ENCODE data around the gene CBLB. TPM values are rescaled to one million over a fixed set of nuclear protein-coding genes. Genes with fewer than 3 reads are reported as not detected.

Gene CBLB
- total and polyA plus RNA-seq, 4 donors = 3.1 to 22.8 (median 9.8) TPM

GRCh38 chr3:105905328-105905727, 36.5 kb upstream of the CBLB start:
- DNase-seq (ENCODE audit: low spot score) = no peak
- Histone ChIP-seq H3K36me3 (ENCODE audit: control insufficient read depth in 4 of 4, insufficient read depth in 3 of 4, low read depth in 1 of 4, low read length in 3 of 4) (no peaks in the 10 kb centered on the region), H3K27ac (ENCODE audit: low read depth in 1 of 2, low read length in 2 of 2) (no peak overlapping the region), H3K4me1 (ENCODE audit: control insufficient read depth in 4 of 4, insufficient read depth in 4 of 4, low read length in 3 of 4) (no peaks in the 10 kb centered on the region), H3K27me3 (ENCODE audit: control insufficient read depth in 4 of 4, insufficient read depth in 4 of 4, low read length in 3 of 4) (no peaks in the 10 kb centered on the region), H3K9ac (ENCODE audit: low read depth in 1 of 2, low read length in 2 of 2) (no peak overlapping the region), H3K4me3 (ENCODE audit: low read depth in 1 of 3, low read length in 3 of 3) (no peak overlapping the region), H3K9me3 (ENCODE audit: control insufficient read depth in 4 of 4, low read length in 3 of 4) (no peaks in the 10 kb centered on the region)
- 84% methylated on average over 1 of the region's 1 CpG for WGBS
- TF ChIP-seq RXRA (IDR thresholded peaks at IDR 0.05) = no peak
- no peak for TF ChIP-seq GABPA (IDR thresholded peaks at IDR 0.05 in 1 of 2, conservative IDR thresholded peaks at IDR 0.05 in 1 of 2)
- no peak for TF ChIP-seq MAX (IDR thresholded peaks at IDR 0.05)
- no peak for TF ChIP-seq ATF3 (IDR thresholded peaks at IDR 0.05)
- no peak for TF ChIP-seq EGR1 (IDR thresholded peaks at IDR 0.05; ENCODE audit: low read depth in 2 of 2)
- no peak for TF ChIP-seq RAD21 (IDR thresholded peaks at IDR 0.05)
- TF ChIP-seq YY1 (IDR thresholded peaks at IDR 0.05) = no peak
- TF ChIP-seq TAF1 (conservative IDR thresholded peaks at IDR 0.05) = no peak
- TF ChIP-seq CTCF (IDR thresholded peaks at IDR 0.05; ENCODE audit: low read depth, low read length, missing input control) = no peak
- no peak for TF ChIP-seq FOXA2 (IDR thresholded peaks at IDR 0.05)

DNA sequence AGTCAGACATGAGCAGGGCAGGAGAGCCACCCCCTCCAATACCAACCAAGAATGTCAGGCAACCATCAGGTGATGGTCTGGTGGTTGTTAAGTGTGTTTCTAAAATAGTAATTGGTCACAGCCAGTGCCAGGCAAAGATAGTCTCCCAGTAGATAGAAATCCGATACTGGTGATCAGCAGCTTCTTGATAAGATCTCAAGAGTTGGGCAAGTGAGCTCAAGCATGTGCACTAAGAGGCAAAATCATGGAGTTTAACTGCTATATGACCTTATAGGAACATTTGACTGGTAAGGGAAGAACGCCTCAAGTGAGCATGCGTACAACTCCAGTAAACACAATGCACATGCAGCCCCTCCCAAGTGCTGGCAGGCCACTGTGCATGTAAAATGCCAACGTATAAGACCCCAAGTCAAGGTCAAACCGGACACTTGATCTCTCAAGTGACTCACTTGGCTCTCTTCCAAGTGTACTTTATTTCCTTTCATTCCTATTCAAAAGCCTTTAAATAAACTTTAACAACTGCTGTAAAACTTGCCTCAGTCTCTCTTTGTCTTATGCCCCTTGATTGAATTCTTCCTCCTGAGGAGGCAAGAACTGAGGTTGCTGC, 36.0 kb upstream of the CBLB start:
- TF ChIP-seq TAF1 (conservative IDR thresholded peaks at IDR 0.05) (no peak), CTCF (IDR thresholded peaks at IDR 0.05; ENCODE audit: low read depth, low read length, missing input control) (no peak), HNF4G (IDR thresholded peaks at IDR 0.05) (no peak), FOXA1 (IDR thresholded peaks at IDR 0.05) (no peak), ZBTB33 (IDR thresholded peaks at IDR 0.05) (no peak), JUND (IDR thresholded peaks at IDR 0.05) (no peak), EGR1 (IDR thresholded peaks at IDR 0.05; ENCODE audit: low read depth in 2 of 2) (no peak)
- TF ChIP-seq, protein P1, sequence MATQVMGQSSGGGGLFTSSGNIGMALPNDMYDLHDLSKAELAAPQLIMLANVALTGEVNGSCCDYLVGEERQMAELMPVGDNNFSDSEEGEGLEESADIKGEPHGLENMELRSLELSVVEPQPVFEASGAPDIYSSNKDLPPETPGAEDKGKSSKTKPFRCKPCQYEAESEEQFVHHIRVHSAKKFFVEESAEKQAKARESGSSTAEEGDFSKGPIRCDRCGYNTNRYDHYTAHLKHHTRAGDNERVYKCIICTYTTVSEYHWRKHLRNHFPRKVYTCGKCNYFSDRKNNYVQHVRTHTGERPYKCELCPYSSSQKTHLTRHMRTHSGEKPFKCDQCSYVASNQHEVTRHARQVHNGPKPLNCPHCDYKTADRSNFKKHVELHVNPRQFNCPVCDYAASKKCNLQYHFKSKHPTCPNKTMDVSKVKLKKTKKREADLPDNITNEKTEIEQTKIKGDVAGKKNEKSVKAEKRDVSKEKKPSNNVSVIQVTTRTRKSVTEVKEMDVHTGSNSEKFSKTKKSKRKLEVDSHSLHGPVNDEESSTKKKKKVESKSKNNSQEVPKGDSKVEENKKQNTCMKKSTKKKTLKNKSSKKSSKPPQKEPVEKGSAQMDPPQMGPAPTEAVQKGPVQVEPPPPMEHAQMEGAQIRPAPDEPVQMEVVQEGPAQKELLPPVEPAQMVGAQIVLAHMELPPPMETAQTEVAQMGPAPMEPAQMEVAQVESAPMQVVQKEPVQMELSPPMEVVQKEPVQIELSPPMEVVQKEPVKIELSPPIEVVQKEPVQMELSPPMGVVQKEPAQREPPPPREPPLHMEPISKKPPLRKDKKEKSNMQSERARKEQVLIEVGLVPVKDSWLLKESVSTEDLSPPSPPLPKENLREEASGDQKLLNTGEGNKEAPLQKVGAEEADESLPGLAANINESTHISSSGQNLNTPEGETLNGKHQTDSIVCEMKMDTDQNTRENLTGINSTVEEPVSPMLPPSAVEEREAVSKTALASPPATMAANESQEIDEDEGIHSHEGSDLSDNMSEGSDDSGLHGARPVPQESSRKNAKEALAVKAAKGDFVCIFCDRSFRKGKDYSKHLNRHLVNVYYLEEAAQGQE (IDR thresholded peaks at IDR 0.05) = no peak
- 83% methylated on average over 5 of the region's 5 CpGs for WGBS

More for the DNA sequence above, 36.0 kb upstream of the CBLB start:
- no peak overlapping the region for H3K4me3 ChIP-seq (ENCODE audit: low read depth in 1 of 3, low read length in 3 of 3)
- H3K27me3 ChIP-seq (ENCODE audit: control insufficient read depth in 4 of 4, insufficient read depth in 4 of 4, low read length in 3 of 4) = no peaks in the 10 kb centered on the region
- H3K4me1 ChIP-seq (ENCODE audit: control insufficient read depth in 4 of 4, insufficient read depth in 4 of 4, low read length in 3 of 4) = no peaks in the 10 kb centered on the region
- H3K36me3 ChIP-seq (ENCODE audit: control insufficient read depth in 4 of 4, insufficient read depth in 3 of 4, low read depth in 1 of 4, low read length in 3 of 4) = no peaks in the 10 kb centered on the region
- no peak overlapping the region for H3K27ac ChIP-seq (ENCODE audit: low read depth in 1 of 2, low read length in 2 of 2)
- no peak overlapping the region for H3K9ac ChIP-seq (ENCODE audit: low read depth in 1 of 2, low read length in 2 of 2)
- no peaks in the 10 kb centered on the region for H3K9me3 ChIP-seq (ENCODE audit: control insufficient read depth in 4 of 4, low read length in 3 of 4)
- DNase-seq (ENCODE audit: low spot score) = no peak
